Liver (tissue), 3 donors: ENCODE results near the gene MSLN.

Experiments
- CTCF ChIP-seq: fragments of 150-350 bp; IDR thresholded peaks from 2 replicates; pipeline ENCODE4 v1.5.1; 2017; ENCODE audit warnings: improper control_type of control experiment, low read depth, low read length; ENCODE audit not compliant: missing input control
- FOXA1 ChIP-seq: IDR thresholded peaks from 2 replicates; pipeline ENCODE4 v1.6.1; 2016; ENCODE audit warnings: antibody characterized with exemption
- JUND ChIP-seq, 2 donors: IDR thresholded peaks; 2 replicates each; pipeline ENCODE4 v1.6.1; 2016; ENCODE audit warnings: antibody characterized with exemption in 2 of 2
- MAX ChIP-seq: IDR thresholded peaks from 2 replicates; pipeline ENCODE4 v1.6.1; 2016; ENCODE audit warnings: antibody characterized with exemption
- REST ChIP-seq: IDR thresholded peaks from 2 replicates; pipeline ENCODE4 v1.6.1; 2016; ENCODE audit warnings: antibody characterized with exemption, mild to moderate bottlenecking
- YY1 ChIP-seq: IDR thresholded peaks from 2 replicates; pipeline ENCODE4 v1.6.1; 2016; ENCODE audit warnings: antibody characterized with exemption, mild to moderate bottlenecking
- ZBTB33 ChIP-seq: IDR thresholded peaks from 2 replicates; pipeline ENCODE4 v1.6.1; 2016; ENCODE audit warnings: antibody characterized with exemption
- TF ChIP-seq, protein P1 (sequence below): IDR thresholded peaks from 2 replicates; pipeline ENCODE4 v1.6.1; 2016; ENCODE audit warnings: antibody characterized with exemption
- donor health status: healthy.
- donor health status: healthy.

DNA sequence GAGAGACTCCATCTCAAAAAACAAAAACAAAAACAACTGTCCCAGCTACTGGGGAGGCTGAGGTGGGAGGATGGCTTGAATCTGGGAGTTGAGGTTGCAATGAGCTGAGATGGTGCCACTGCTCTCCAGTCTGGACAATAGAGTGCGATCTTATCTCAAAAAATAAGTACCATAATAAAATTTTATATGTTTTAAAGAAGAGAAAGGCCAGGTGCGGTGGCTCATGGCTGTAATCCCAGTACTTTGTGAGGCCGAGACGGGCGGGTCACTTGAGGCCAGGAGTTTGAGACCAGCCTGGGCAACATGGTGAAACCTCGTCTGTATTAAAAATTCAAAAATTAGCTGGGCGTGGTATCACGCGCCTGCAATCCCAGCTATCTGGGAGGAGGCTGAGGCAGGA is 16.3 kb downstream of the MSLN start:
- TF ChIP-seq CTCF, result no peak
- no peak for TF ChIP-seq JUND (IDR thresholded peaks at IDR 0.05)
- no peak for TF ChIP-seq ZBTB33
- no peak for TF ChIP-seq YY1
- no peak for TF ChIP-seq FOXA1
- no peak for TF ChIP-seq MAX
- TF ChIP-seq REST, result no peak
- TF ChIP-seq, protein P1, sequence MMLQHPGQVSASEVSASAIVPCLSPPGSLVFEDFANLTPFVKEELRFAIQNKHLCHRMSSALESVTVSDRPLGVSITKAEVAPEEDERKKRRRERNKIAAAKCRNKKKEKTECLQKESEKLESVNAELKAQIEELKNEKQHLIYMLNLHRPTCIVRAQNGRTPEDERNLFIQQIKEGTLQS, result no peak
